OCI-LY7 (cell line): Measurements from ENCODE around the gene EYS. TPM values are rescaled to one million over a fixed set of nuclear protein-coding genes. Genes with fewer than 3 reads are reported as not detected.
"Not testable (repeated sequence)": the region's sequence is repeated elsewhere in the genome, so short reads cannot be mapped to it uniquely, and the experiment has no call there.

Experiments used
- BruUV-seq: library from RNA; stranded (reverse); fragments of 400-500 nt; replicated peaks from 2 replicates; lab custom pipeline; 2021; lab: Mats Ljungman, UMichigan
- CTCF ChIA-PET: fragments of 300-600 bp; sonication (Branson Sonifier 250); formaldehyde crosslinking; loops from one replicate; lab custom pipeline; 2022; ENCODE audit warnings: antibody characterized with exemption; ENCODE audit not compliant: unreplicated experiment; lab: Charles Lee
- POLR2A ChIA-PET: fragments of 300-600 bp; sonication (Branson Sonifier 250); formaldehyde crosslinking; loops from one replicate; lab custom pipeline; 2022; ENCODE audit warnings: antibody characterized with exemption; lab: Charles Lee
- DNase-seq: peaks from one replicate; pipeline ENCODE4 v3.0.0-alpha.2; 2015; ENCODE audit warnings: low spot score
- H2AFZ ChIP-seq: fragments of 200-600 bp; sonication (generic), shearing (Covaris generic); 2 replicates; pipeline ENCODE4 v1.6.1; 2014; ENCODE audit warnings: mild to moderate bottlenecking, antibody characterized with exemption, low read length, moderate library complexity
- H3K27ac ChIP-seq: fragments of 200-600 bp; sonication (generic); 2 replicates; pipeline ENCODE4 v1.5.1; 2014; ENCODE audit warnings: mixed run types, low read depth, mild to moderate bottlenecking, moderate library complexity, low read length, inconsistent platforms; ENCODE audit not compliant: poor library complexity, severe bottlenecking
- H3K36me3 ChIP-seq: fragments of 200-600 bp; sonication (generic); 2 replicates; pipeline ENCODE4 v1.6.1; 2014; ENCODE audit warnings: mild to moderate bottlenecking, antibody characterized with exemption, low read length, moderate library complexity, mixed read lengths; ENCODE audit not compliant: insufficient read depth
- H3K4me1 ChIP-seq: fragments of 200-600 bp; sonication (generic); 2 replicates; pipeline ENCODE4 v1.5.1; 2014; ENCODE audit warnings: mild to moderate bottlenecking, low read length; ENCODE audit not compliant: insufficient read depth, poor library complexity, severe bottlenecking
- H3K4me2 ChIP-seq: fragments of 200-600 bp; sonication (generic); 2 replicates; pipeline ENCODE4 v1.6.1; 2014; ENCODE audit warnings: mild to moderate bottlenecking, low read length
- H3K4me3 ChIP-seq: fragments of 200-600 bp; sonication (generic); 2 replicates; pipeline ENCODE4 v1.5.1; 2014; ENCODE audit warnings: mild to moderate bottlenecking, low read depth, low read length; ENCODE audit not compliant: poor library complexity, severe bottlenecking
- H3K79me2 ChIP-seq: fragments of 200-600 bp; sonication (generic); 2 replicates; pipeline ENCODE4 v1.6.1; 2016; ENCODE audit warnings: low read depth, mild to moderate bottlenecking, low read length, moderate library complexity, mixed read lengths; ENCODE audit not compliant: insufficient read depth
- H3K9me2 ChIP-seq: fragments of 200-600 bp; sonication (generic); 2 replicates; pipeline ENCODE4 v1.6.1; 2016; ENCODE audit warnings: mild to moderate bottlenecking, low read length, mixed read lengths; ENCODE audit not compliant: insufficient read depth
- H3K9me3 ChIP-seq: fragments of 200-600 bp; sonication (generic); 2 replicates; pipeline ENCODE4 v1.6.1; 2014; ENCODE audit warnings: mild to moderate bottlenecking, mixed run types, low read length, mixed read lengths
- H4K20me1 ChIP-seq: fragments of 200-600 bp; sonication (generic); 2 replicates; pipeline ENCODE4 v1.6.1; 2014; ENCODE audit warnings: mild to moderate bottlenecking, antibody characterized with exemption, low read length, moderate library complexity, mixed read lengths; ENCODE audit not compliant: insufficient read depth
- CTCF ChIP-seq: fragments of 200-600 bp; sonication (generic); conservative IDR thresholded peaks from 2 replicates; pipeline ENCODE4 v1.5.1; 2014; ENCODE audit warnings: mild to moderate bottlenecking, antibody characterized with exemption, low read length, moderate library complexity, mixed read lengths
- EZH2phosphoT487 ChIP-seq: fragments of 200-600 bp; sonication (generic); IDR thresholded peaks from 2 replicates; pipeline ENCODE4 v1.6.1; 2018; ENCODE audit warnings: low read depth, borderline replicate concordance, mild to moderate bottlenecking, mixed run types, antibody characterized with exemption, low read length, moderate library complexity, mixed read lengths
- intact Hi-C: fragments of 100-400 bp; cut with micrococcal nuclease; formaldehyde crosslinking; loops from one replicate; pipeline ENCODE4 v1.10.0; 2022; ENCODE audit not compliant: unreplicated experiment
- total RNA-seq, 2 experiments: library from RNA; depleted of rRNA in 1 of 2; stranded (reverse); fragments of >200 nt in 1 of 2; shearing (Covaris generic) in 1 of 2; gene quantifications; 2 replicates each; pipeline ENCODE4 v1.2.3, GENCODE V29; 2014 to 2022

The EYS gene
- total RNA-seq, 2 experiments from 2014 or later: not detected

DNA sequence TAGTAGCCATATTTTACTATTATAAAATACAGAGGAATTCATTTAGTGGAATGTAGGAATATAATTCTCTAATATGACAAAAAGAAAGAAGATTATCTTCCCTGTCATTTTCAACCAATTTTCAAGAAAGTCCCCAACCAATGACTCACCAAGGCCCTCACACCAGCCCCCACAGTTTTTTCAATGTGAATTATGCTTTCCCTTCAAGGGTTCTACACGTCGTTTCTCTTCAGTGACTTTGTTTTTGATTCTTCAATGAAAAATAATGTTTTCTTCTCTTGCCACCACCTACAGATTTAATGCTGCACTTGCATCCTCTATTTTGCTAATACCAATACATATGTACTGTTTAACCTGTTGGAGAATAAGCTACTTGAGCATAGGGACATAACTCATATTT is 1230.1 kb downstream of the EYS start:
- H3K4me3 ChIP-seq: no peak overlapping the region
- DNase-seq: no peak
- no peaks in the 10 kb centered on the region for H3K9me3 ChIP-seq
- no peaks in the 10 kb centered on the region for H3K36me3 ChIP-seq
- no TSS peak for BruUV-seq
- no peaks in the 10 kb centered on the region for H4K20me1 ChIP-seq
- no peaks in the 10 kb centered on the region for H3K9me2 ChIP-seq
- TF ChIP-seq CTCF (no peak), EZH2phosphoT487 (no peak)
- H3K27ac ChIP-seq: no peak overlapping the region
- ChIA-PET CTCF (no interaction called here), POLR2A (no interaction called here)
- intact Hi-C loops: no loop called here
- H3K4me2 ChIP-seq: no peak overlapping the region
- H2AFZ ChIP-seq: no peak overlapping the region
- no peaks in the 10 kb centered on the region for H3K4me1 ChIP-seq
- H3K79me2 ChIP-seq: no peaks in the 10 kb centered on the region

DNA sequence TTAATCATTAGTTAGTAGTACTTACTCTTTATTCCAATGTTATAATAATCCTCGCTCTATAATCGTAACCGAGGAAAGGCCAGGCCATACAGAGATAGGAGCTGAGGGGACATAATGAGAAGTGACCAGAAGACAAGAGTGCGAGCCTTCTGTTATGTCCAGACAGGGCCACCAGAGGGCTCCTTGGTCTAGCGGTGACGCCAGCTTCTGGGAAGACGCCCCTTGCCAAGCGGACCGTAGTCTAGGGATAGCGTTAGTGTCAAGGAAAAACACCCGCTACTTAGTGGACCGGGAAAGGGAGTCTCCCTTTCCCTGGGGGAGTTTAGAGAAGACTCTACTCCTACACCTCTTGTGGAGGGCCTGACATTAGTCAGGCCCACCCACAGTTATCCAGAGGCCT is 1237.6 kb downstream of the EYS start:
- H3K36me3 ChIP-seq, H3K9me2 ChIP-seq, H4K20me1 ChIP-seq, BruUV-seq, H3K9me3 ChIP-seq, intact Hi-C loops, POLR2A ChIA-PET, H3K79me2 ChIP-seq, H3K4me3 ChIP-seq, CTCF ChIA-PET, H3K4me2 ChIP-seq, H2AFZ ChIP-seq, H3K27ac ChIP-seq, H3K4me1 ChIP-seq, DNase-seq: not testable (repeated sequence)
- TF ChIP-seq CTCF: peak; percentile 22; the same call in 1 of the 2 replicates

DNA sequence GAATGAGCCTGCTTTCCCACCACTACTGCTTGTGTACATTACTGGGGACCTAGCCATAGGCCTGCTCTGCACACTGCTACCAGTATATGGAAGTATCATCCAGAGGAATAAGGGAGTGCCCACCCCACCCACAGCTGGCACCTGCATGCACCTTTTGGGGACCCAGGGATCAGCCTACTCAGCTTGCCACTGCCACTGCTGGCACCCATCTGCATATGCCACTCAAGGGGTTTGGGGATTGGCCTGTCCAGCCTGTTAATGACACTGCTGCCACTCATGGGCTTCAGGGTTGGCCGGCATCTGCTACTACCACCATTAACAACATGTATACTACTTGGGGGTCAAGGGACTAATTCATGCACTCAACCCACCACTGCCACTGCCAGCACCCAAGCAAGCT is 1239.4 kb downstream of the EYS start:
- Histone ChIP-seq H3K4me3 (no peak overlapping the region), H3K79me2 (no peaks in the 10 kb centered on the region), H3K27ac (no peak overlapping the region), H4K20me1 (no peaks in the 10 kb centered on the region), H3K9me3 (no peaks in the 10 kb centered on the region), H3K9me2 (no peaks in the 10 kb centered on the region), H3K4me1 (no peaks in the 10 kb centered on the region), H3K4me2 (no peak overlapping the region), H2AFZ (no peak overlapping the region), H3K36me3 (no peaks in the 10 kb centered on the region)
- POLR2A ChIA-PET: no interaction called here
- intact Hi-C loops: no loop called here
- CTCF ChIA-PET: no interaction called here
- no peak for TF ChIP-seq EZH2phosphoT487
- no peak for TF ChIP-seq CTCF
- BruUV-seq: no TSS peak
- DNase-seq: no peak
